ENCODE data around the gene KEAP1.

KEAP1 gene

GRCh38 chr19:10548746-10549276 is 45.7 kb upstream of the KEAP1 start:
- TF ChIP-seq, protein P1, sequence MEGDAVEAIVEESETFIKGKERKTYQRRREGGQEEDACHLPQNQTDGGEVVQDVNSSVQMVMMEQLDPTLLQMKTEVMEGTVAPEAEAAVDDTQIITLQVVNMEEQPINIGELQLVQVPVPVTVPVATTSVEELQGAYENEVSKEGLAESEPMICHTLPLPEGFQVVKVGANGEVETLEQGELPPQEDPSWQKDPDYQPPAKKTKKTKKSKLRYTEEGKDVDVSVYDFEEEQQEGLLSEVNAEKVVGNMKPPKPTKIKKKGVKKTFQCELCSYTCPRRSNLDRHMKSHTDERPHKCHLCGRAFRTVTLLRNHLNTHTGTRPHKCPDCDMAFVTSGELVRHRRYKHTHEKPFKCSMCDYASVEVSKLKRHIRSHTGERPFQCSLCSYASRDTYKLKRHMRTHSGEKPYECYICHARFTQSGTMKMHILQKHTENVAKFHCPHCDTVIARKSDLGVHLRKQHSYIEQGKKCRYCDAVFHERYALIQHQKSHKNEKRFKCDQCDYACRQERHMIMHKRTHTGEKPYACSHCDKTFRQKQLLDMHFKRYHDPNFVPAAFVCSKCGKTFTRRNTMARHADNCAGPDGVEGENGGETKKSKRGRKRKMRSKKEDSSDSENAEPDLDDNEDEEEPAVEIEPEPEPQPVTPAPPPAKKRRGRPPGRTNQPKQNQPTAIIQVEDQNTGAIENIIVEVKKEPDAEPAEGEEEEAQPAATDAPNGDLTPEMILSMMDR (IDR thresholded peaks at IDR 0.05; ENCODE audit: low read depth, low read length), result no peak
- H3K36me3 ChIP-seq, result peaks cover 83% of the 10 kb centered on the region
- H3K27me3 ChIP-seq (ENCODE audit: insufficient read depth, low read depth, severe bottlenecking), result no peaks in the 10 kb centered on the region
- DNase-seq, result no peak
- H3K9me3 ChIP-seq (ENCODE audit: severe bottlenecking), result no peaks in the 10 kb centered on the region
- no peak overlapping the region for H3K4me3 ChIP-seq (ENCODE audit: low read depth, low read length)
- no peak overlapping the region for H3K27ac ChIP-seq

DNA sequence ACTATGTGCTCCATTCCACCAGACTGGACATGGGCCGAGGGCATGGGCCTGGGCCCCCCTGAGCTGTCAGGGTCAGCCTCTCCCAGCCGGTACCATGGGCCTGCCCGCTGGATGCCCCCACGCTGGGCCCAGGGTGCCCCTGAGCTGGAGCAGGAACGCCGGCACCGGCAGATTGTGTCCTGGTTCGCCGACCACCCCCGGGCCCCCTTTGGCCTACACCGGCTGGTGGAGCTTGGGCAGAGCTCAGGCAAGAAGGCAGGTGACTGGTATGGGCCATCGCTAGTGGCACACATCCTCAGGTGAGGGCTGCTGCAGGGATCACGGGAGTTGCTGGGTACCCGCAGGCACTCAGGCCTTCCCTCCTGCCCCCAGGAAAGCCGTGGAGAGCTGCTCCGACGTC is 43.7 kb upstream of the KEAP1 start:
- Histone ChIP-seq H3K27me3 (ENCODE audit: insufficient read depth, low read depth, severe bottlenecking) (no peaks in the 10 kb centered on the region), H3K4me3 (ENCODE audit: low read depth, low read length) (no peak overlapping the region), H3K27ac (no peak overlapping the region), H3K9me3 (ENCODE audit: severe bottlenecking) (no peaks in the 10 kb centered on the region), H3K36me3 (peaks cover 63% of the 10 kb centered on the region)
- TF ChIP-seq, protein P1 (IDR thresholded peaks at IDR 0.05; ENCODE audit: low read depth, low read length), result no peak
- DNase-seq, result no peak

DNA sequence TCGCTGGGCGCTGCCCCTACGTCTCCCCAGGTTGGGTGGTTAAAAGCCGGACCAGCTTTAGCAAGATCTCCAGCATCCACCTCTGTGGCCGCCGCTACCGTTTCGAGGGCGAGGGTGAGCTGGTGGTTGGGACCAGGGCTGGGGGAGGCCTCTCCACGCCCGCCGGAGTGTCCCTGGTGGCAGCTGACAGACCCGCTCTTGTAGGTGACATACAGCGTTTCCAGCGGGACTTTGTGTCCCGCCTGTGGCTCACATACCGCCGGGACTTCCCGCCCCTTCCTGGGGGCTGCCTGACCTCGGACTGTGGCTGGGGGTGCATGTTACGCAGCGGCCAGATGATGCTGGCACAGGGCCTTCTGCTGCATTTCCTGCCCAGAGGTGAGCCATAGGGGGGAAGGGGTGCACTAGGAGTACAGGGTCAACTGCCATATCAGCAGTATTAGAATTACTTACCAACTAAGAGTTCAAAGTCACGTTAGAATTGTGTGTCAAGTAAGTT is 41.6 kb upstream of the KEAP1 start:
- no peaks in the 10 kb centered on the region for H3K27me3 ChIP-seq (ENCODE audit: insufficient read depth, low read depth, severe bottlenecking)
- peaks cover 44% of the 10 kb centered on the region for H3K36me3 ChIP-seq
- TF ChIP-seq, protein P1 (IDR thresholded peaks at IDR 0.05; ENCODE audit: low read depth, low read length), result no peak
- no peak overlapping the region for H3K27ac ChIP-seq
- peak overlapping the region; percentile 60; the same call in 1 of the 2 replicates for H3K4me3 ChIP-seq (ENCODE audit: low read depth, low read length)
- no peak for DNase-seq
- no peaks in the 10 kb centered on the region for H3K9me3 ChIP-seq (ENCODE audit: severe bottlenecking)

DNA sequence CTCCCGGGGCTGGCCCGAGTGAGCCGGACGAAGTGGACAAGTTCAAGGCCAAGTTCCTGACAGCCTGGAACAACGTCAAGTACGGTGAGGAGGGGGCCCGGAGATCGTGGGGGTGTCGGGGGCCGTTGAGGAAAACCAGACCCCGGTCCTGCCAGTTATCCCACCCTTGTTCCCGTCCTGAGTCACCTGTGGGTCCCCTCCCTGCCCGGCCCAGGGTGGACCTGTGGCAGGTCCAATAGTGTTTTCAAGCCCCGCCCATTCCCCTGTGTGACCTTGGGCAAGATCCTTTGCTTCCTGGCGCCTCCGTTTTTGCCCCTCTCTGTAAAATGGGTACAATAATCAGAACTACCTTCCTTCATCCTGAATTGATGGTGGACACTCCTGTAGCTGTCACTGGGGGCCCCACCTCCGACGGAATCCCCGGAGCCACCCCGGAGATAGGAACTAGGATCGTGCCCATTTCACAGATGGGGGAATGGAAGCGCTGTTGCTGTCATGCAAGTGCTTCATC is 41.1 kb upstream of the KEAP1 start:
- peak overlapping the region; percentile 92 for H3K27ac ChIP-seq
- H3K4me3 ChIP-seq (ENCODE audit: low read depth, low read length), result peak overlapping the region; percentile 60
- DNase-seq, result peak; percentile 48
- peaks cover 39% of the 10 kb centered on the region for H3K36me3 ChIP-seq
- H3K27me3 ChIP-seq (ENCODE audit: insufficient read depth, low read depth, severe bottlenecking), result no peaks in the 10 kb centered on the region
- TF ChIP-seq, protein P1 (IDR thresholded peaks at IDR 0.05; ENCODE audit: low read depth, low read length), result no peak
- H3K9me3 ChIP-seq (ENCODE audit: severe bottlenecking), result no peaks in the 10 kb centered on the region

GRCh38 chr19:10543420-10544241 is 40.5 kb upstream of the KEAP1 start, which contains the start of gene ATG4D:
ATG4D (plus strand) TSS chr19:10543904; CDS start chr19:10544091, 187 bp downstream.
- H3K27ac ChIP-seq, result peak within 1 kb of the TSS; percentile 92
- H3K9me3 ChIP-seq (ENCODE audit: severe bottlenecking), result no peaks in the 10 kb centered on the region
- no peaks in the 10 kb centered on the region for H3K27me3 ChIP-seq (ENCODE audit: insufficient read depth, low read depth, severe bottlenecking)
- TF ChIP-seq, protein P1 (IDR thresholded peaks at IDR 0.05; ENCODE audit: low read depth, low read length), result no peak
- peaks cover 32% of the 10 kb centered on the region for H3K36me3 ChIP-seq
- H3K4me3 ChIP-seq (ENCODE audit: low read depth, low read length), result peak within 1 kb of the TSS; percentile 60
- peak; percentile 75 for DNase-seq

Data from WERI-Rb-1 (cell line).